Measurements from ENCODE around the gene LRP3.
"Not testable (repeated sequence)": the region's sequence is repeated elsewhere in the genome, so short reads cannot be mapped to it uniquely, and the experiment has no call there.

The LRP3 gene

GRCh38 chr19:33220115-33220514 is 26.0 kb downstream of the LRP3 start:
- no peak for DNase-seq

GRCh38 chr19:33220735-33221134 is 26.6 kb downstream of the LRP3 start:
- no peak for DNase-seq

- DNase-seq: no peak
Observed at GRCh38 chr19:33221638-33222037, 27.5 kb downstream of the LRP3 start.

GRCh38 chr19:33222255-33222654 is 28.1 kb downstream of the LRP3 start:
- not testable (repeated sequence) for DNase-seq

GRCh38 chr19:33224694-33225457 is 30.7 kb downstream of the LRP3 start:
- no peak for DNase-seq

- DNase-seq: no peak
Observed at GRCh38 chr19:33225458-33225926, 31.4 kb downstream of the LRP3 start, which contains the start of gene SLC7A10. TSS of gene SLC7A10 (minus strand) at chr19:33225850. CDS start at chr19:33225703, 147 bp downstream.

- DNase-seq: no peak
Observed at GRCh38 chr19:33226550-33227241, 32.6 kb downstream of the LRP3 start.

- no peak for DNase-seq
Observed at GRCh38 chr19:33227242-33227650, 33.1 kb downstream of the LRP3 start.

GRCh38 chr19:33227870-33228599 is 33.9 kb downstream of the LRP3 start:
- DNase-seq: no peak

GRCh38 chr19:33229962-33230361 is 35.8 kb downstream of the LRP3 start:
- no peak for DNase-seq

GRCh38 chr19:33231511-33231910 is 37.4 kb downstream of the LRP3 start:
- DNase-seq: no peak

- no peak for DNase-seq
Observed at GRCh38 chr19:33232656-33233055, 38.5 kb downstream of the LRP3 start.

GRCh38 chr19:33233056-33233873 is 39.1 kb downstream of the LRP3 start:
- no peak for DNase-seq

GRCh38 chr19:33234092-33234491 is 40.0 kb downstream of the LRP3 start:
- DNase-seq: no peak

GRCh38 chr19:33234736-33235135 is 40.6 kb downstream of the LRP3 start:
- no peak for DNase-seq

GRCh38 chr19:33235269-33235995 is 41.3 kb downstream of the LRP3 start:
- peak; percentile 38 for DNase-seq

- DNase-seq: no peak
Observed at GRCh38 chr19:33235996-33236350, 41.8 kb downstream of the LRP3 start.

GRCh38 chr19:33236696-33237390 is 42.7 kb downstream of the LRP3 start:
- no peak for DNase-seq

- no peak for DNase-seq
Observed at GRCh38 chr19:33238481-33239149, 44.5 kb downstream of the LRP3 start.

GRCh38 chr19:33239223-33239975 is 45.3 kb downstream of the LRP3 start:
- DNase-seq: no peak

Data from DMS153 (cell line).